Measurements from ENCODE around the gene PTGDS. TPM values are rescaled to one million over a fixed set of nuclear protein-coding genes. Genes with fewer than 3 reads are reported as not detected.

PTGDS gene
- polyA plus RNA-seq, 1 donor from 2014 or later = 2.0 TPM

DNA sequence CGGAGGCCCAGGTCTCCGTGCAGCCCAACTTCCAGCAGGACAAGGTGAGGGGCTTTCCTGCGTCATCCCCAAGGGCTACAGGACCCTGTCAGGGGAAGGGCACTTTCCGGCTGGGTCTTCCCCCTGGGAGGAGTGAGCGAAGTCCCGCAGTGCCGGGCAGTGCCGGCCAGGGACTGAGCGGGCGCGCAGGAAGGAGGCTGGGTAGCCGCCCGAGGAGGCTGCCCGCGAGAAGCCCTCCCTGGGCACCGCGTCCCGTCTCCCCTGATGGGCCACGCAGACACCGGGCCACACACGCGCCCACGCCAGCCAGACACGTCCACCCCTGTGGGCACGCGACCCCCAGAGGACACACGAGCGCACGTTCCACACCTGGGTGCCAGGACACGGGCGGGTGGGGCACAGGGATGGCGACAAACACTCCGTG is 357 bp downstream of the PTGDS start:
- Histone ChIP-seq H3K27ac (ENCODE audit: low read length) (no peak overlapping the region), H3K9me3 (ENCODE audit: low read length) (no peaks in the 10 kb centered on the region), H3K9me2 (ENCODE audit: insufficient read depth, low read length) (no peaks in the 10 kb centered on the region), H3K4me3 (ENCODE audit: low read length) (peak overlapping the region; percentile 64), H3K4me2 (ENCODE audit: low read length) (no peak overlapping the region), H3K9ac (ENCODE audit: low read length) (peak overlapping the region; percentile 46), H2AFZ (ENCODE audit: low read depth, low read length) (no peak overlapping the region), H3K36me3 (ENCODE audit: insufficient read depth, low read length) (no peaks in the 10 kb centered on the region), H3K79me2 (replicated peaks; ENCODE audit: insufficient read depth, low read length) (no peaks in the 10 kb centered on the region), H3F3A (ENCODE audit: insufficient read depth, low read length, poor library complexity, severe bottlenecking) (no peaks in the 10 kb centered on the region), H3K27me3 (ENCODE audit: insufficient read depth, low read depth, low read length) (peaks cover 11% of the 10 kb centered on the region), H4K20me1 (ENCODE audit: insufficient read depth) (no peaks in the 10 kb centered on the region)
- TF ChIP-seq CTCF (IDR thresholded peaks at IDR 0.05; ENCODE audit: poor library complexity, severe bottlenecking) (no peak), TAF1 (IDR thresholded peaks at IDR 0.05; ENCODE audit: low read depth) (no peak), EZH2 (IDR thresholded peaks at IDR 0.05; ENCODE audit: borderline replicate concordance, insufficient read depth, low read length, poor library complexity, severe bottlenecking) (no peak), RAD21 (conservative IDR thresholded peaks at IDR 0.05) (no peak), EP300 (conservative IDR thresholded peaks at IDR 0.05; ENCODE audit: poor library complexity, severe bottlenecking) (no peak), POLR2AphosphoS5 (IDR thresholded peaks at IDR 0.05) (no peak), SMC3 (conservative IDR thresholded peaks at IDR 0.05; ENCODE audit: poor library complexity) (no peak), MXI1 (conservative IDR thresholded peaks at IDR 0.05; ENCODE audit: poor library complexity, severe bottlenecking) (no peak)
- TF ChIP-seq, protein P1, sequence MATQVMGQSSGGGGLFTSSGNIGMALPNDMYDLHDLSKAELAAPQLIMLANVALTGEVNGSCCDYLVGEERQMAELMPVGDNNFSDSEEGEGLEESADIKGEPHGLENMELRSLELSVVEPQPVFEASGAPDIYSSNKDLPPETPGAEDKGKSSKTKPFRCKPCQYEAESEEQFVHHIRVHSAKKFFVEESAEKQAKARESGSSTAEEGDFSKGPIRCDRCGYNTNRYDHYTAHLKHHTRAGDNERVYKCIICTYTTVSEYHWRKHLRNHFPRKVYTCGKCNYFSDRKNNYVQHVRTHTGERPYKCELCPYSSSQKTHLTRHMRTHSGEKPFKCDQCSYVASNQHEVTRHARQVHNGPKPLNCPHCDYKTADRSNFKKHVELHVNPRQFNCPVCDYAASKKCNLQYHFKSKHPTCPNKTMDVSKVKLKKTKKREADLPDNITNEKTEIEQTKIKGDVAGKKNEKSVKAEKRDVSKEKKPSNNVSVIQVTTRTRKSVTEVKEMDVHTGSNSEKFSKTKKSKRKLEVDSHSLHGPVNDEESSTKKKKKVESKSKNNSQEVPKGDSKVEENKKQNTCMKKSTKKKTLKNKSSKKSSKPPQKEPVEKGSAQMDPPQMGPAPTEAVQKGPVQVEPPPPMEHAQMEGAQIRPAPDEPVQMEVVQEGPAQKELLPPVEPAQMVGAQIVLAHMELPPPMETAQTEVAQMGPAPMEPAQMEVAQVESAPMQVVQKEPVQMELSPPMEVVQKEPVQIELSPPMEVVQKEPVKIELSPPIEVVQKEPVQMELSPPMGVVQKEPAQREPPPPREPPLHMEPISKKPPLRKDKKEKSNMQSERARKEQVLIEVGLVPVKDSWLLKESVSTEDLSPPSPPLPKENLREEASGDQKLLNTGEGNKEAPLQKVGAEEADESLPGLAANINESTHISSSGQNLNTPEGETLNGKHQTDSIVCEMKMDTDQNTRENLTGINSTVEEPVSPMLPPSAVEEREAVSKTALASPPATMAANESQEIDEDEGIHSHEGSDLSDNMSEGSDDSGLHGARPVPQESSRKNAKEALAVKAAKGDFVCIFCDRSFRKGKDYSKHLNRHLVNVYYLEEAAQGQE (IDR thresholded peaks at IDR 0.05; ENCODE audit: borderline replicate concordance) = no peak

GRCh38 chr9:136978073-136978864 is 965 bp downstream of the PTGDS start:
- H3F3A ChIP-seq (ENCODE audit: insufficient read depth, low read length, poor library complexity, severe bottlenecking) = no peaks in the 10 kb centered on the region
- no peak overlapping the region for H2AFZ ChIP-seq (ENCODE audit: low read depth, low read length)
- no peaks in the 10 kb centered on the region for H3K9me2 ChIP-seq (ENCODE audit: insufficient read depth, low read length)
- peak overlapping the region; percentile 46 for H3K9ac ChIP-seq (ENCODE audit: low read length)
- peak; percentile 20 for TF ChIP-seq CTCF (IDR thresholded peaks at IDR 0.05; ENCODE audit: poor library complexity, severe bottlenecking)
- no peak for TF ChIP-seq SMC3 (conservative IDR thresholded peaks at IDR 0.05; ENCODE audit: poor library complexity)
- H3K9me3 ChIP-seq (ENCODE audit: low read length) = no peaks in the 10 kb centered on the region
- no peaks in the 10 kb centered on the region for H3K36me3 ChIP-seq (ENCODE audit: insufficient read depth, low read length)
- H3K4me3 ChIP-seq (ENCODE audit: low read length) = peak overlapping the region; percentile 64
- H3K79me2 ChIP-seq (replicated peaks; ENCODE audit: insufficient read depth, low read length) = no peaks in the 10 kb centered on the region
- H4K20me1 ChIP-seq (ENCODE audit: insufficient read depth) = no peaks in the 10 kb centered on the region
- H3K27ac ChIP-seq (ENCODE audit: low read length) = no peak overlapping the region
- peaks cover 12% of the 10 kb centered on the region for H3K27me3 ChIP-seq (ENCODE audit: insufficient read depth, low read depth, low read length)
- H3K4me2 ChIP-seq (ENCODE audit: low read length) = no peak overlapping the region

Data from neural cell (in vitro differentiated cells).